ENCODE measurements around the gene VSIG10L. TPM values are rescaled to one million over a fixed set of nuclear protein-coding genes. Genes with fewer than 3 reads are reported as not detected.

The VSIG10L gene
- total and polyA plus RNA-seq, 12 donors = 0.33 to 1.6 (median 0.51) TPM

DNA sequence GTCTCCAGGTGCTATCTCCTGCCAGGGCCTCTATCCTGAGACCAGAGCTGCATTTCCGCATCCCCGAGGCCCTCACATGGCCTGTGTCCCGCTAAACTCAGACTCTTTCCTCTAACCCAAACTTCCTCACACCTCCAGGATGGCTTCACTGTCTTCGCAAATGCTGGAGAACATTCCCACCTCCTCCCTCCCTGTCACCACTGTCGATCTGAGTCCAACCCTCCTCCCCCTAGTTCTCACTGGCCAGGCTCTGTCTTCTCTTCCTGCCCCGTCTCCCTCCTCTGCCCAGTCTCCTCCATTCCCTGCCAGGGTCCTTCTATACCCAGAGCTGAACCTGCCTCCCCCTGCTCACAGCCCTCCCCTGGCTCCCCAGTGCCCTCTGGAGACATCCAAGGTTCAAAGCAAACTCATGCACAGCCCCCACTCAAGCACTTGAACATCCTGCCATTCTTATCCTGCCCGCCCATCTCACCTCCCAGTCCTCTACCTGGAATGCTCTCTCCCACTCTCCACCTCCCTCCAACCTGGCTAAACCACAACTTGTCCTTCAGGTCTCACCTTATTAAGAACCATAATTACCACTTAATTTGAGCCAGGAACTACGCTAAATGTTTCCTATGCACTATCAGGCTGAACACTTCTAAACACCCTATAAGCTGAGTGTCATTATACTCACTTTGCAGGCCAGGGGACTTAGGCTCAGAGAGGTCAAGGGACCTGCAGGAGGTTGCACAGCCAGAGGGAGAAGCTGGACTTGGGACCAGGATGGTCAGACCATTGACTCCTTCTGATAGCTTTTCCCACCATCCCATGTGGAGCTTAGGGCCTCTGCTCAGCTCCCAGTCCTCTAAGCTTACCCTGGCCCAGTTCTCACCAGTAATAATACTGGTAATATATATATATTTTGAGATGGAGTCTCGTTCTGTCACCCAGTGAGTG is 961 bp upstream of the VSIG10L start:
- 40 to 52% methylated on average over 9 of the region's 9 CpGs for WGBS, 2 donors
- TF ChIP-seq CTCF (IDR thresholded peaks at IDR 0.05) = no peak
- ATAC-seq (no peak), DNase-seq (no peak)
- Histone ChIP-seq H3K4me3 (no peak overlapping the region), H3K27ac (no peak overlapping the region), H3K4me1 (peaks cover 0 to 24% (median 19%) of the 10 kb centered on the region in 9 donors), H3K9me3 (no peaks in the 10 kb centered on the region), H3K36me3 (peaks cover 0 to 38% (median 22%) of the 10 kb centered on the region in 9 donors), H3K27me3 (no peaks in the 10 kb centered on the region)
- intact Hi-C loops (cut with DNase I) = loop anchor here in 1 of 10 donors (10.0 kb wide), 1 partner anchor 312 kb away; no protein-coding TSS in a partner anchor

- Histone ChIP-seq H3K4me3 (no peak overlapping the region), H3K27me3 (no peaks in the 10 kb centered on the region), H3K9me3 (no peaks in the 10 kb centered on the region), H3K36me3 (peaks cover 0 to 19% (median 12%) of the 10 kb centered on the region in 9 donors), H3K4me1 (peaks cover 0 to 24% (median 19%) of the 10 kb centered on the region in 9 donors), H3K27ac (peak overlapping the region in 1 of 10 donors; percentile 72)
- no peak for TF ChIP-seq CTCF (IDR thresholded peaks at IDR 0.05)
- WGBS, 2 donors = 94 to 95% methylated on average over 18 of the region's 18 CpGs
- DNase-seq (no peak), ATAC-seq (no peak)
- intact Hi-C loops (cut with DNase I) = loop anchor here in 2 of 10 donors (2.0 to 10.0 kb wide), 2 partner anchors 98 to 314 kb away; no protein-coding TSS in a partner anchor
Measured at GRCh38 chr19:51341066-51341465, 873 bp downstream of the VSIG10L start.

- Histone ChIP-seq H3K4me1 (peaks cover 0 to 24% (median 19%) of the 10 kb centered on the region in 9 donors), H3K4me3 (peak overlapping the region; percentile 47 to 77 (median 62)), H3K9me3 (no peaks in the 10 kb centered on the region), H3K27ac (peak overlapping the region in 9 of 10 donors; percentile 32 to 78 (median 62)), H3K27me3 (no peaks in the 10 kb centered on the region), H3K36me3 (peaks cover 0 to 12% (median 7%) of the 10 kb centered on the region in 9 donors)
- ATAC-seq (peak; percentile 95 to 98 (median 96)), DNase-seq (peak; percentile 97 to 99)
- intact Hi-C loops (cut with DNase I) = loop anchor here in 7 of 10 donors (1.0 to 10.0 kb wide), 13 partner anchors 23 to 315 kb away; partner anchors contain the start of genes ETFB (in 3 of the 7) and C19orf84 (in 1 of the 7)
- 2% methylated on average over 93 to 107 of the region's 107 CpGs for WGBS, 2 donors
- TF ChIP-seq CTCF (IDR thresholded peaks at IDR 0.05) = peak in 6 of 9 donors; percentile 6 to 43 (median 24)
Measured at GRCh38 chr19:51339687-51340656, 2.0 kb downstream of the VSIG10L start.

Measured in heart right ventricle (tissue), 16 donors.